ENCODE data around the gene MYH14. TPM values are rescaled to one million over a fixed set of nuclear protein-coding genes. Genes with fewer than 3 reads are reported as not detected.

Gene MYH14
- total and polyA plus RNA-seq, 9 donors, result 11.3 to 49.7 (median 32.9) TPM

DNA sequence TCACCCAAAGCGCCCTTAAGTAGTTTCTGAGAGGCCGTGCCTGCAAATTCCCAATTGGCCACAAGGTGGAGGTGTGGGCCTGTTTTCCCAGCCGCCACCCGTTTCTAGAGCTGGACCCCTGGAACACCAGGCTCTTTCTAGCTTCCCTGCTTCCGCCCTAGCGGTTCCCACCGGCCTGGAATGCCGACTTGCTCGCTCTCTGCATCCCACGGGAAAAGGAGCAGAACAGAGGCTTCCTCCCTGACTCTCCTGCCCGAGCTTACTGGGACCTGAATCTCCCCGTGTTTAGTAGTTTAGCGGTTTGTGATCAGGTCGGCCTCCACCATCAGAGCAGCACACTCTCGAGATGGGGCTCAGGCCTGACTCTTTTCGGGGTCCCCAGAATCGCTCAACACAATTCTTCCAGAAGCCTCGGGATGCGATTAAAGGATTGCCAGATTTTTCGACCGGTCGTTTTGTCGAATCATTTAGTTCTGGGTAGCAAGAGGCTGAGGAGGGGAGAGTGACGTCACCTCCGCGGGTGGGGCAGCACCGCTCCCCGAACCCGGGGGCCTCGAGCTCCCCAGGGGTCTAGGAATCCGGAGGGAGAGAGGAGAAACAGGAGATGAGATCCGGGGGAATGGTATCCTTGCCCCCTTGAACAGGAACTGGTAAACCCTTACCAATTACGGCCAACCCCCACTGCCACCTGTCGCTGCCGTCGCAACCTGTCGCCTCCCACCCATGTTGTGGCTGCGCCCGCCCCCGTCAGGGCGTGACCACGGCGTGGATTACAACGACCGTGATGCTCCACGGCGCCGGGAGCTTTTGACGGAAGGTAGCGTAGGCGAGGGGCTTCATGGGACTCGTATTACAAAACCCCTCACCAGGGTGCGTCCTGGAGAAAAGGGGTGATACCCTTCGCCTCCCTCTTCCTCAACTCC lies 154.0 kb downstream of the MYH14 start:
- Histone ChIP-seq H3K9me3 (replicated peaks; ENCODE audit: control insufficient read depth, low read depth, low read length) (no peaks in the 10 kb centered on the region), H3K36me3 (ENCODE audit: control insufficient read depth, insufficient read depth, low read length) (no peaks in the 10 kb centered on the region), H3K4me1 (ENCODE audit: control insufficient read depth, insufficient read depth, low read length) (peaks cover 13% of the 10 kb centered on the region), H3K27ac (ENCODE audit: low read length) (peak overlapping the region; percentile 83), H3K27me3 (ENCODE audit: control insufficient read depth, insufficient read depth, low read length) (peaks cover 8% of the 10 kb centered on the region), H3K4me3 (ENCODE audit: low read length) (peak overlapping the region; percentile 40)
- peak; percentile 70 for DNase-seq
- 17% methylated on average over 30 of the region's 54 CpGs for WGBS (ENCODE audit: insufficient coverage)

DNA sequence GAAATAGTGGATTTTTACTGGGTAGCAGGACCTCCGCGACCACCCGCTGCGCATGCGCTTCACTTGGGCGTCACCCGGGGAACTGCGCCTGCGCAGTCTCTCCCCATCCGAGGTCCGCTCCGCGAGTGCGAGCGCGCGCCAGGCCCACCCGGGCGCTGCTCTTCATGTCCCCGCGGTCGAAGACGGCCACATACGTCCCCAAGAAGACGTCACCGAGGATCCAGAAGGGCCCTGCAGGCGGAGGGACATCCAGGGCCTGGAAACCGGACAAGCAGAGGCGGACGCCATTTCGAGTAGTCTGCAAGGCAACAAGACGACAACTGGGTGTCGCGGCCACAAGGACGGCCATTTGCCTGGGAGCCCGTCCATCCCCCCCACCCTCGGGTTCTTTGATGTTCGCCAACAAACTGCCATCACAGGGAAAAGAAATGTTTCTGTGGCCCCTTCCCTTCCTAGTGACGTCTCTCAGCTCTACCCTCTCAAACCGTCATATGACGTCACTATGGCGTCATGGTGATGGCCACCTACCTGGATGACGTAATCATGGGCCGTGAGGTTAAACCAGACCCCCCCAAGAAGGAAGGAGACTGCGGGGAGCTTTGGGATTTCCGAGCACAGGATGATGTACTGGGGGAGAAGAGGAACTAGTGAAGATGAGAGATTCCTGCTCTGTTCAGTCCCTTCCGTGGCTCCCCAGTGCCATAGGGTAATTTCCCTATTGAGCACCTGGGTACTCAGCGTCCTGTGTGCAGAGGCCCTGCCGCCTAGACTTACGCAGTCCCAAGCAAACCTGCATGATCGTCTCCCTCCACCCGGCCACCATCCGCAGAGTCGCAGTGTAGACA lies 155.3 kb downstream of the MYH14 start:
- Histone ChIP-seq H3K27me3 (ENCODE audit: control insufficient read depth, insufficient read depth, low read length) (peaks cover 8% of the 10 kb centered on the region), H3K4me3 (ENCODE audit: low read length) (peak overlapping the region; percentile 40), H3K9me3 (replicated peaks; ENCODE audit: control insufficient read depth, low read depth, low read length) (no peaks in the 10 kb centered on the region), H3K27ac (ENCODE audit: low read length) (no peak overlapping the region), H3K4me1 (ENCODE audit: control insufficient read depth, insufficient read depth, low read length) (peaks cover 13% of the 10 kb centered on the region), H3K36me3 (ENCODE audit: control insufficient read depth, insufficient read depth, low read length) (no peaks in the 10 kb centered on the region)
- DNase-seq, result peak; percentile 74
- 25% methylated on average over 44 of the region's 54 CpGs for WGBS (ENCODE audit: insufficient coverage)

DNA sequence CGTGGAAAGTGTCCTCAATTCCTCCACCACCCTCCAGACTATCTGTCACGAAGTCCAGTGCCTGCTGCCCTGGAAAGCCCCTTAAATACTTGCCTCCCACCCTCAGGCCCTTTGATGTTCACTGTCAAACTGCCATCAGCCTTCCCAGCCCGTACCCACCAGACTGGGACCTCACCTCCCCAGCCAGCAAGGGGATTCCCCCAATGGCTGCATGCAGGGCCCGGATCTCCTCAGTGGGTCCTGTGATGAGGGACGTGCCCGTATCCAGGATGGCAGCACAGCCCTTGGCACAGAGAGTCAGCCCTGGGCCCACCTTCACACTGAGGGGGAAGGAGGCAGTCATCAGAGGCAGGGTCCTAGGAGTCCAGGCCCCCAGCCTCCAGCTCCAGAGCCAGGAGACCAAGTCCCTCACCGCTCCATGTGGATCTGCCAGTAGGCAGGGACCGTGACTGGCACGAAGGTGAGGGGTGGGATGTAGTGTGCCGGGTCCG lies 156.0 kb downstream of the MYH14 start:
- no peaks in the 10 kb centered on the region for H3K36me3 ChIP-seq (ENCODE audit: control insufficient read depth, insufficient read depth, low read length)
- H3K27ac ChIP-seq (ENCODE audit: low read length), result no peak overlapping the region
- no peak for DNase-seq
- H3K4me3 ChIP-seq (ENCODE audit: low read length), result no peak overlapping the region
- H3K4me1 ChIP-seq (ENCODE audit: control insufficient read depth, insufficient read depth, low read length), result peaks cover 13% of the 10 kb centered on the region
- peaks cover 8% of the 10 kb centered on the region for H3K27me3 ChIP-seq (ENCODE audit: control insufficient read depth, insufficient read depth, low read length)
- 82% methylated on average over 5 of the region's 11 CpGs for WGBS (ENCODE audit: insufficient coverage)
- no peaks in the 10 kb centered on the region for H3K9me3 ChIP-seq (replicated peaks; ENCODE audit: control insufficient read depth, low read depth, low read length)

Other genes starting within 250 kb of the MYH14 start
- 1.2 TPM for gene SIGLEC11, start 242.4 kb upstream of the MYH14 start, total RNA-seq
- gene SIGLEC11, start 242.4 kb upstream of the MYH14 start, polyA plus RNA-seq (ENCODE audit: insufficient read depth in 1 of 8, insufficient read length in 8 of 8, low replicate concordance in 1 of 8), result 1 to 10 TPM in 2 of 8 donors, under 1 TPM in 6; 0.57 to 1.4 (median 0.79) TPM
- 18.8 TPM for gene VRK3, start 178.2 kb upstream of the MYH14 start, total RNA-seq
- gene VRK3, start 178.2 kb upstream of the MYH14 start, polyA plus RNA-seq (ENCODE audit: insufficient read depth in 1 of 8, insufficient read length in 8 of 8, low replicate concordance in 1 of 8), result 10 to 100 TPM; 17.5 to 24.6 (median 18.6) TPM
- gene ZNF473, start 177.6 kb upstream of the MYH14 start, total RNA-seq, result 8.2 TPM
- gene ZNF473, start 177.6 kb upstream of the MYH14 start, polyA plus RNA-seq (ENCODE audit: insufficient read depth in 1 of 8, insufficient read length in 8 of 8, low replicate concordance in 1 of 8), result 1 to 10 TPM; 5.4 to 8.6 (median 7.1) TPM
- gene IZUMO2, start 40.3 kb upstream of the MYH14 start, total RNA-seq, result not detected
- gene IZUMO2, start 40.3 kb upstream of the MYH14 start, polyA plus RNA-seq (ENCODE audit: insufficient read depth in 1 of 8, insufficient read length in 8 of 8, low replicate concordance in 1 of 8), result under 1 TPM in 2 of 8 donors, not detected in 6; 0.16 to 0.34 TPM
- gene KCNC3, start 125.8 kb downstream of the MYH14 start, total RNA-seq, result 0.13 TPM
- 1 to 10 TPM in 4 of 8 donors, under 1 TPM in 4; 0.58 to 1.9 (median 1.0) TPM for gene KCNC3, start 125.8 kb downstream of the MYH14 start, polyA plus RNA-seq (ENCODE audit: insufficient read depth in 1 of 8, insufficient read length in 8 of 8, low replicate concordance in 1 of 8)
- gene NAPSA, start 162.0 kb downstream of the MYH14 start, total RNA-seq, result 0.40 TPM
- gene NAPSA, start 162.0 kb downstream of the MYH14 start, polyA plus RNA-seq (ENCODE audit: insufficient read depth in 1 of 8, insufficient read length in 8 of 8, low replicate concordance in 1 of 8), result 1 to 10 TPM in 2 of 8 donors, under 1 TPM in 6; 0.29 to 1.7 (median 0.60) TPM
- gene NR1H2, start 172.8 kb downstream of the MYH14 start, total RNA-seq, result 22.4 TPM
- 10 to 100 TPM; 19.2 to 24.8 (median 21.8) TPM for gene NR1H2, start 172.8 kb downstream of the MYH14 start, polyA plus RNA-seq (ENCODE audit: insufficient read depth in 1 of 8, insufficient read length in 8 of 8, low replicate concordance in 1 of 8)
- gene POLD1, start 180.7 kb downstream of the MYH14 start, total RNA-seq, result 21.7 TPM
- gene POLD1, start 180.7 kb downstream of the MYH14 start, polyA plus RNA-seq (ENCODE audit: insufficient read depth in 1 of 8, insufficient read length in 8 of 8, low replicate concordance in 1 of 8), result 10 to 100 TPM; 17.6 to 26.9 (median 20.0) TPM
- gene SPIB, start 215.3 kb downstream of the MYH14 start, total RNA-seq, result 0.04 TPM
- under 1 TPM; 0.11 to 0.96 (median 0.61) TPM for gene SPIB, start 215.3 kb downstream of the MYH14 start, polyA plus RNA-seq (ENCODE audit: insufficient read depth in 1 of 8, insufficient read length in 8 of 8, low replicate concordance in 1 of 8)
- gene MYBPC2, start 229.3 kb downstream of the MYH14 start, total RNA-seq, result 49.8 TPM
- gene MYBPC2, start 229.3 kb downstream of the MYH14 start, polyA plus RNA-seq (ENCODE audit: insufficient read depth in 1 of 8, insufficient read length in 8 of 8, low replicate concordance in 1 of 8), result 10 to 100 TPM; 15.6 to 93.4 (median 65.5) TPM